HG03064 (cell line): ENCODE results near the gene MEF2B.
"Not testable (repeated sequence)": the region's sequence is repeated elsewhere in the genome, so short reads cannot be mapped to it uniquely, and the experiment has no call there.

Experiments used
- ATAC-seq: cut with Tn5 transposase; IDR thresholded peaks from one replicate; pipeline ENCODE4 v1.9.1; 2021; ENCODE audit warnings: low read depth; ENCODE audit not compliant: unreplicated experiment

The MEF2B gene

DNA sequence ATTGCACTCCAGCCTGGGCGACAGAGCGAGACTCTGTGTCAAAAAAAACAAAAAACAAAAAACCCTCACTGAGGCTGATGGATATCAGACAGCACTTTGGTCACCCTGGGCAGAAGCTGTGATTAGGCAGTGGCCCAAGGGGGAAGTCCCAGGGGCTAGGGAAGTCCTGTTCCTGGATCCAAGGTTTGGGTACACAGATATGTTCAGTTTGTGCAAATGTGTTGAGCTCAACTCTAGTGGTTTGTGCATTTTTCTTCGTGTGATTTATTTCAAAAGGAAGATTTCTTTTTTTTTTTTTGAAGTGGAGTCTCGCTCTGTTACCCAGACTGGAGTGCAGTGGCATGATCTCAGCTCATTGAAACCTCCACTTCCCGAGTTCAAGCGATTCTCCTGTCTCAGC is 12.3 kb downstream of the MEF2B start:
- ATAC-seq = no peak

DNA sequence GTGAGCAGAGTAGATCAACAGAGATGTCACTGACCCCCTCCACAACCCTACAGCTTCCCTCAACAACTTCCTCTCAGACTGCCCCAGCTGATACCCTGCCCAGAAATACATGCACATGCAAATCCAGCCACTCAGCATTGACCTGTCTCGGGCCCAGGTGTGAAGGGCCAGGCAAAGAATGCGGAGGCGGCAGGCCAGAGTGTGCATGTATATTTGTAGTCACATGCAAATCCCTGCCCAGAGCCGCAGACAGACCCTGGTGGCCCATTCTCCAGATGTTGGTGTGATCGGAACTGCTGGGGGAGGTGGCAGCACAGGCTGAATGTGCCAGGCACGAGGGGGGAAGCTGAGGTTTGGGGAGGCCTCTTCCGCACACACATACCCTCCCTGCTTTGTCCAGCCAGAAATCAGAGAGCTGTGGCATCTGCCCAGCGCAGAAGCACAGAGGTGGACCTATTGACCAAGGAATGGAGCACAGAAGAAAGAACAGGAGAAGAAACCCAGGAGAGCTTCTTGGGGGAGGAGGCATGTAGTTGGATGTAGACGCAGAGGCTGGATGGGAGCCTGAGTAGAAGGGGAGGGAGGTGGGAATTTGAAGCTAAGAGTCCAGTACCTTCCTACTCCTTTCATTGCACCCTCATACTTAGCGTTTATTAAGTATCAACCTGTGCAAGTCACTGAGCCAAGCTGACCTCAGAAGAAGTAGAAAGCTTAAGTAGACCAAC is 14.4 kb downstream of the MEF2B start:
- ATAC-seq = no peak

DNA sequence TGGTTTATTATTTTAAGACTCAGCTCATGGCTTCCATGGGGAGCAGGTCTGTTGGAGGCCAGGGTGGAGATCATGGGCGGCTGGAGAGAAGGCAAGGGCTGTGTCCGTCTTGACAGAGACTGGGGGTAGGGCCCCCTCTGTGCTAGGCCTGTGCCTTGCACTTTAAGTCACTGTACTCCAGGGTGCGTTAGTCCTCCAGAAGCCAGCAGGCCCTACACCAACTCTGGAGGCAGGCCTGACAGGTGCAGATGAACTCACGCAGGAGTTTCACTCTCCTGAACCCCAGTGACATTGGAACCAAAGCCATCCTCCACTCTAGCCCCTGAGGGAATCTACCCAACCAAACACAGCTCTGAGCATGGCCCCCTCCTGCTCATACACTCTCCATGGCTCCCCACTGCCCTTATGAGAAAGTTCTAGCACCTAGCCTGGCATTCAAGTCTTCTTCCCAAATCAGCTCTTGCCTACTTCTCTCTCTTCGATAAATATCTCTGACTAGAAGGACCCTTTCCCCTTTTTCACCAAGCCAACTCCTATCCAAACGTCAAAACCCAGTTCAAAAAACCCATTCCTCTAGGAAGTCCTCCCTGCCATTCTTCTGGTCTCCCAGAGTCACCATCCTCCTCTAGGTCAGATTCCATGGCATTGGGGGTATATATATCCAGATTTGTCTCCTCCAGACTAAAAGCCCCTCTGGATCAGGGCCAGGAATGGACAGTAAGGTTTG is 15.1 kb downstream of the MEF2B start:
- no peak for ATAC-seq

DNA sequence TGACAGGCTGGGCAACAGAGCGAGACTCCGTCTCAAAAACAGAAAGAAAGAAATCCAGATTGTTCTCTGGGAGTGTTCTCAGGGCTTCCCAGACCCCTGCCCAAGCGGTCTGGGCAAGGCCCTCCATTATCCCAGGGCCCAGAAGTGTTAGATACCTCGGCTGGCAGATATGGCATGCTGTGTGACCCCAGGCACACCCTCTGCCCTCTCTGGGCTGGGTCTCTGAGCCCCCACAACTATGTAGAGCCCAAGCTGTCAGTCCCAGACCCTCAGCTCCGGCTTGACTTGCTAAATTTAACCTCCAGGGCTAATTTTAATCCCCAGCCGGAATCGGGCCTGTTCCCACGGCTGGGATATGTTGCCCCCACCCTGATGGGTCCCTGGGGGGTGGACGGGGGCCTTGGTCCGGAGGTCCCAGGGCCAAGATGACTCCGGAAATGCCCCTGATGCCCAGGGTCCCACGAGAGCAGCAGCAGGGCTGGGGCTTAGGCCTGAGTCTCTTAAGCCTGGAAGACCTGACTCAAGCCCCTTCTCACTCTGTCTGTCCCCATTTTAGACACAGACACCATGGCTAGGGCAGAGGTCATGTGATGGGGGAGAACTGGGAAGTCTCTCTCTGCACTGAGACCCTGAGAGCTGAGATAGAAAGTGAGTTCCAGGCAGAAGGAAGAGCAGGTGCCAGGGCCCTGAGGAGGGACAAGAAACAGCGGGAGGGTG is 17.2 kb downstream of the MEF2B start:
- ATAC-seq = no peak

DNA sequence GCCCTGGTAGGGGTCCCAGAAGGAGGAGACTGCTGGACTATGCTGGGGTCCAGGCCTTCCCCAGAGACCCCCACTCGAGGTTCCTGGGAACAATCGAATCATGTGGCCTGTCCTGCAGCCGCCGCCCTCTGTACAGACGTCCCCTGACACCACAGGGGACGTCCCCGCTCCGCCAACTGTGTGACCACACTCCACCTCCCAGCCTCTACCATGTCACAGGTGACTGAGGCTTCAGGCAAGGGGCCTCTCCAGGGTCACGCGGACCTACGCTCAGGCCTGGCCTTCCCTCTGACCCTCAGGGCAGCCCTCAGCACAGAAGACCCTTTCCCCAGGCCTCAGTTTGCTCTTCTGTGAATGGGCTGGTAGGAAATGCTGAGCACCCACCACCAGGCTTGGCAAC is 18.6 kb downstream of the MEF2B start:
- ATAC-seq = peak; percentile 50

DNA sequence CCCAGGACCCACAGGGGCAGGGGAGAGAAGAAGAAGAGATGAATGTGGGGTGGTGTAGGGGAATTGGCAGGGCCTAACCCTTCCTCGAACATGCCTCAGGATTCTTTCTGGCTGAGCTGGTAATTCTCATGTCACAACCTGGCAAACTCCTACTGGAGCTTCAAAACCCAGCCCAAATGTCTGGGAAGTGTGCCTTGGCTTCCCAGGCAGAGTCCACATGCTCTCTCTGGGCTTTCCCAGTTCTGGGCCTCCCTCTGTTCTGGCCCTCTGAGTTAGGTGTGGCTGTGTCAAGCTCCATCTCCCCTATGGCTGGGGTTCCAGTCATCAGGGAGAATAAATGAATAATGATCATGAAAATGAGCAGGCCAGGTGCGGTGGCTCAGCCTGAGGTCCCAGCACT is 20.6 kb downstream of the MEF2B start:
- no peak for ATAC-seq

DNA sequence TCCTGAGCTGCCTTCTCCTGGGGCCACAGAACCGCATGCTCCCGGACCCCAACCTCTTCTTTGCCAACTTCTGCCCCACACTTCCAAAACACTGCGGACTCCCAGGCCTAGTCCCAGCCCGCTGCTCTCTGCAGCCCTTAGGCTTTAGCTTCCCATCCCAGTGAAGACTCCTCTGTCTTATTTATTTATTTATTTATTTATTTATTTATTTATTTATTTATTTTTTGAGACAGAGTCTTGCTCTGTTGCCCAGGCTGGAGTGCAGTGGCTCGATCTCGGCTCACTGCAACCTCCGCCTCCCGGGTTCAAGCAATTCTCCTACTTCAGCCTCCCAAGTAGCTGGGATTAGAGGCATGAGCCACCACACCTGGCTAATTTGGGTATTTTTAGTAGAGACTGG is 21.6 kb downstream of the MEF2B start:
- not testable (repeated sequence) for ATAC-seq

DNA sequence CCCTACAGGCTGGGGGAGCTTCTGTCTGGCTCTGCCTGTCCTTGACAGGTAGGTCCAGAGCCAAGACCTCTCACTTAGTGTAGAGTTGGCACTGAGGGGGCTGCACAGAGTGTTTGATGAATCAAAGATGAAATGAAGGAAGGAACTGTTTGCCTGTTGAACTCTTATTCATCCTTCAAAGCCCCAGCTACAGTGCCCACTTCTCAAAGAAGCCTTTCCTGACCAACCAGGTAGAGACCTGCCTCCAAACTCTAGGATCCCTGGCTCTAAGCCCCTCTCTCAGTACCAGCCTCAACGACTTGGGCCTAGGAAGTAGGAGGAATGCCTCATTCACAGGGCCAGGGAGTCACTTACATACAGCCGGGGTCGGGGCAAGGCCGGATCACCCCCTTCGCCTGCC is 22.7 kb downstream of the MEF2B start:
- ATAC-seq = no peak

DNA sequence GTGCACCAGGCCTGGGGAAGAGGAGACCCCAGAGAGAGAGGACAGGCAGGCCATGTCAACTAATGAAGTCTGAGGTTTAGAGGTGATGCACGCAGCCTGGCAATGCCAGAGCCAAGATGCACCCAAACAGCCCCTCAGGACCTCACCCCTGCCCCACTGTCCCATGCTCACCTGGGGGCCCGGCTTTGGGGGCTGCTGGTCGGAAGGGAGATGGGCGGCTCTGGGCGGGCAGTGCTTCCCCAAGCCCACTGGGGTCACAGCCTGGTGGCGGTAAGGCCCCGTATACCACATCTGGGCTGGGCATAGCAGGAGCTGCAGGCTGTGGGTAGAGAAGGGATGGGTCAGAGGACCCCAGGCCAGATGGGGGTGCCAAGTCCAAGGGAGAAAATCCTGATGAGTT is 23.2 kb downstream of the MEF2B start:
- no peak for ATAC-seq

DNA sequence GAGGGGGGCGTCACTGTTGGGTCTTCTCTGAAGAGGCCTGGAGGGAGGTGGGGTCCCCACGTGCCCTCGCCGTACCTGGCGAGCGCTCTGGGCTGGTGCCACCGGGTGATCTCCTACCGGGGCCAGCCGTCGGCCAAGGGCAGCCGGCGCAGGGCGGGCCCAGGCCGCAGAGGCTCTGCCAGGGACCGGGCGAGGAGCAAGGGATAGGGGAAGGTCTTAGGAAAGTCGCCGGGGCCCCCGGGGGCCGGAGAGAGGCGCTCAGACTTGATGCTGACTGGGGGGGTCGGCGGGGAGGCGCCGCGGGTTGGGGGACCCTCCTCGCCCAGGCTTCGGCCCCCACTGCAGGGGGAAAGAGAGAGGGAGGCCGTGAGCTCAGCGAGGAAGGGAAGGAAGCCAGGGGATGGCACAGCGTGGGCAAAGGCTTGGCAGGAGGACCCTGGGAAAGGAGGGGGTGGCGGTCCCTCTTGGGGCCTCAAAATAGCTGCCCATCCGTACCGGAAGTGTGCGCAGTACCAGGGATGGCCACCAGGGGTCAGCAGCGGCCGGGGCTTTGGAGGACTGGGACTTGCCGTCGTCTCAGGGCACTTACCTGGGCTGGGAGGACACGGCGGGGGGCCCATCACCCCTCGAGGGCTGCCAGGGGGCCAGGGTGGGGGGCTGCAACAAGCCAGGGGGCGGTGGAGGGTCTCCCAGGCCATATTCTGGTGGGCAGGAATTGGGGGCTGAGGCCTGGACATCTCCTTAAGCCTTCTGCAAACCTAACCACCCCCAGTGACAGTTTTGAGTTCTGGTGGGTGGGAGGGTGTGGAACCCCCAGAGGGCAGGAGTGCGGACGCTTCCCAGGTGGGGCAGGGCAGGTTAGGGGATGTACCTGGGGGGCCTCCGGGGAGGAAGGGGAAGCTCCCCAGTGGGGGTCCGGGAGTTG is 24.1 kb downstream of the MEF2B start:
- ATAC-seq = no peak

DNA sequence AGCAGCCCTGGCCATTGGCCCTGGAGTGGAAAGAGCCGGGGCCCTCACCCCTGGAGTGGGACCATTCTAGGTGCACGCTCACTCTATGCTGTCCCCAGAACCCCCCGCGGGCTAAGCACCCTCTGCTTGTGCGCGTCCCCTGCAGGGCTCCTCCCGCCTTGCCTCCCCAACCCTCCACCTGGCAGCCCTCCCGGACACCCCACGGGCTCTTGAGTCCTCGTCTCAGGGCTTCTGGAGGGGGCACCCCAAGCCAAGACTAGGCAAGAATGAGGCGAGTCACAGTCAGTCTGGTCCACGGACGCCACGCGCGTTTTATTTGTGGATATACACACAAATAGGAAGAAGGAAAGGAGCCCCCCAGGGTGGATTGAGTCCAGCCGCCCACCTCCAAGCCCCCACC is 24.8 kb downstream of the MEF2B start:
- no peak for ATAC-seq

DNA sequence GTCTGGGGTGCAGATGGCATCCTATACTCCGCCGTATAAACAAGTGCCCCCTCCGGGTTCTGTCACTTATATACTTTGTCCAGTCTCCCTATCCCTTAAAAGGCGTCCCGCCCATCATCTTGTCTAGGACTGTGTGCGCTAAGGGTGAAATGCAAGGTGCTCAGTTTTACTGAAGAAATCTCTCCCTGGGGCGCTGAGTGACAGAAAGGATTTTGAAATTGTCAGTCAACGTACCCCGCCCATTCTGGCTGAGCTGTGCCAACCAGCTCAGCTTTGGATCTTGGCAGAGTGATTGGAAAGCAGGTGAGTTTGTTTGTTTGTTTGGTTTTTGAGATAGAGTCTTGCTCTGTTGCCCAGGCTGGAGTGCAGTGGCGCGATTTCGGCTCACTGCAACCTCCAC is 27.7 kb downstream of the MEF2B start:
- ATAC-seq = no peak

DNA sequence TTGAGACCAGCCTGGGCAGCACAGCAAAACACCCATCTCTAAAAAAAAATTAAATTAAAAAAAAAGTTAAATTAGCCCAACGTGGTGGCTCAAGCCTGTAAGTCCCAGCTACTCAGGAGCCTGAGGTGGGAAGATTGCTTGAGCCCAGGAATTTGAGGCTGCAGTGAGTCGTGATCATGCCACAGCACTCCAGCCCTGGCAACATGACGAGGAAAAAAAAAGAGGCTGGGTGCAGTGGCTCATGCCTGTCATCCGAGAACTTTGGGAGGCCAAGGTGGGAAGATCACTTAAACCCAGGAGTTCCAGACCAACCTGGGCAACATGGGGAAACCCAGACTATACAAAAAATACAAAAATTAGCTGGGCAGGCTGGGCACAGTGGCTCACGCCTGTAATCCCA is 29.6 kb downstream of the MEF2B start:
- no peak for ATAC-seq

DNA sequence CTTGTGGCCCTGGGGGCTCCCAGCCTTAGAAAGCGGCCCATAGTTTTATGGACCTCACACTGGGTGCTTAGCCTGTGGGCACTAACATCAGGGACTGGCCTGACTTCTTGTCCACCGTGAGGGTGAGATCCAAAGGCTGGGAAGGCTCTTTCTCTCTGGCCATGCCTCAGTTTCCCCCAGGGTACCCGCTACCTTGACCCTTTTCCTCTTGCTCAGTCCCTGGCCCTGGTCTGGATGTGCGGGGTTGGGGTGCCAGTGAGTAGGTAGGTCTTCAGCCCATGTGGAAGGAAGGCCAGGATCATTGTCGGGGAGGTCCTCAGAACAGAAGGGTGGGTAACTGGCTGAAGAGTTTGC is 30.2 kb downstream of the MEF2B start:
- ATAC-seq = no peak

DNA sequence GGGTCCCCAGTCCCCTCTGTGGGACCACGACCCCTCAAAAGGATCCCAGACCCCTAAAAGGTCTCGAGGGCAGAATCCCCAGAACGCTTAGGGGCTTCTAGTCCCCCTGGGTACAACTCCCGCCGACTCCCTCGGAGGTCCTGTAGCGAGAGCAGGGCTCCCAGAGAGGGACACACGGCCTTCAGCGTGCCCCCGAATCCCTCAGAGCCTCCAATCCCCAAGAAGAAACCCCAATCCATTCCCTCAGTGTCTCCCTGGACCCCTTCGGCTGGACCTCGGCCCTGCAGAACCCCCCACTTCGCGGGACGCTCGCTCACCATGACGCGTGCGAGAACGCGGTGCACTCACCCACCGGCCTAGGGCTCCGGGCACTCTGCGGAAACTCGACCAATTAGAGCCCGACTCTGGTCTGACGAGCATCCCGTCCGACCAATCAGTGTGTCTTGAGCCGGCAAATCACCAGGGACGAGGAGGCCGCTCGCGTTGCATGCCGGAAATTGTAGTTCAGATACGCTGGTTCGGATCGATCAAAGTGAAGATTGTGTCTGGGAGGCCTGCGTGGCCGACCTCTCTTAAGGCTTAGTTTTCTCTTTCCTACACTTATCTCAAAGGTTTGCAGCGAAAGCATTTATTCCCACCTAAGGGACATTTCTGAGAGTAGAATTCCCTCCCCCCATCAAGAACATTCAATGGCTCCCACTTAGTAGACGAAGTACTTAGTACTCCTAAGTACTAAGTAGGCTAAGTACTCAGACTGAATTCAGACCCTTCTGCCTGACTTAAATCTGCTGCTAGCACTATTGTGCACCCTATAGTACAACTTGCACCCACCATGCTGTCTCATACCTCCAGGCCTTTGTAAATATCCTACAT is 31.7 kb downstream of the MEF2B start, which contains the start of gene TMEM161A:
Gene TMEM161A, minus strand, starts transcription at position 370 of the 873 bp plus-strand sequence. Its CDS starts 50 bp downstream, at position 320.
- peak; percentile 87 for ATAC-seq

DNA sequence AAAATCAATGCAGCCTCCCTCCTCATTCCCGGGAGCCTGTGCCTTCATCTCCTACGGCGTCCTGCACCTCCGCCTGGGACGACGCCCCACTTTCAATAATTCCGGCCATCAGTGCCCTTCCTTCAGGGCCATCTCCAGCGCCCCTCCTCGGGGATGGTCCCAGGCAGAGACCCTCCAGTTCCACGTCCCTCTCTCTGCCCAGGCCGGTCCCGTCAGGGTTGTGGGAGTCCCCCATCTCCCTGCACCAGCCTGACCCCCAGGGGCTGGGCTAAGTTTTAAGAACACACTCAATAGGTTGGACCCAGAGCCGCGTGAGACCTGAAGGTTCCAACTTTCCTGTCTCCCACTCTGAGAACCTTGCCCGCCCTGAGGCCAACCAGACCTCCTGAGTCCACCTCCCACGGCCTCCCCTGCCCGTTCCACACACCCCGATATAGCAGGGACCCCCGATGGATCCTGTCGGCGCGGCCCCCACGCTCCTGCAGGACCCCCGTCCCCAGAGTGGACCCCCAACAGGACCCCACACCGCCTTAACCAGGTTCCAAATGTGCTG is 32.4 kb downstream of the MEF2B start:
- no peak for ATAC-seq

DNA sequence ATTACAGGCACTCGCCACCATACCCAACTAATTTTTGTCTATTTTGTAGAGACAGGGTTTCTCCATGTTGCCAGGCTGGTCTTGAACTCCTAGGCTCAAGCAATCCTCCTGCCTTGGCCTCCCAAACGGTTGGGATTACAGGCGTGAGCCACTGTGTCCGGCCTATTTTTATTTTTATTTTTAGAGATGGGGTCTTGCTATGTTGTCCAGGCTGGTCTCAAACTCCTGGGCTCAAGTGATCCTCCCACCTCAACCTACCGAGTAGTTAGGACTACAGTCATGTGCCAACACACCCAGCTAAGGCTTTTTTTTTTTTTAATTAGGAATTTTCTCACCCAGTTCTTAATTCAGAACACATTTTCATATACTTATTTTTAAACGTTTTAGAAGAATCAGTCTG is 34.4 kb downstream of the MEF2B start:
- ATAC-seq = not testable (repeated sequence)

DNA sequence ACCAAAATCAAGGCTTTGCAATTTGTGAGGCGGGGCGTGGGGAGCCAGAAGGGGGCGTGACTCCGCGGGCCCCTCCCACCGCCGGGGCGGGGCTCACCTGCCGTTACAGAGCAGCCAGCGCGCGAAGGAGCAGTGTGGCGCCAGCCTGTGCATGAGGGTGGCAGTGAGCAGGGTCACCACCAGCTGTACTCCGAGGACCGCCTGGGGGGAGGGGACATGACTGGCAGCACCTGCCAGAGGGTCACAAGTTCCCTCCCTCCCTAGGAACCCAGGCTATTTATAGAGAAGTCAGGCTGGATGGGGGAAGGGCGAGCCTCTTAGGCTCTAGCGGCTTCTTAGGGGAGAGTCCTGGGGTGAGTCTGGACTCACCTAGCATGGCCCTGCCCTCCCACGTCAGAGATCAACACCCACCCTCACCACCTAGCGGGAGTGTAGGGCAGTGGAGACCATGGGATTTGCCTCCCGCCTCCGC is 35.3 kb downstream of the MEF2B start:
- ATAC-seq = no peak

DNA sequence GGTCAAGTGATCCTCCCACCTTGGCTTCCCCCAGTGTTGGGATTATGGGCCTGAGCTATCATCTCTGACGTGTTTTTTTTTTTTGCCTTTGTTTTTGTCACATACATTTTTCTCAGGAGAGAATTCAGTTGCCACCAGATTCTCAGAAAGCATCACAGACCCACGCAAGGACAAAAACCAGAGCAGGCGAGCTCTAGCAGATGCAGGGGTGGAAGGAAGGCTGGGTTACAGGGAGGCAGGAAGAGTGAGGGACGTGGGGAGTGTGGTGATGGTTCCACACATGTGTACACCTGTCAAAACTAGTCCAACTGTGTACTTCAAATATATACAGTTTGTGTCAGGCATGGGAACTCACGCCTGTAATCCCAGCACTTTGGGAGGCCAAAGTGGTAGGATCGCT is 36.1 kb downstream of the MEF2B start:
- no peak for ATAC-seq
